Measurements from ENCODE around the gene ANK2. TPM values are rescaled to one million over a fixed set of nuclear protein-coding genes. Genes with fewer than 3 reads are reported as not detected.

Gene ANK2
- total RNA-seq, 1 experiment from 2014 or later, result 5.6 TPM

DNA sequence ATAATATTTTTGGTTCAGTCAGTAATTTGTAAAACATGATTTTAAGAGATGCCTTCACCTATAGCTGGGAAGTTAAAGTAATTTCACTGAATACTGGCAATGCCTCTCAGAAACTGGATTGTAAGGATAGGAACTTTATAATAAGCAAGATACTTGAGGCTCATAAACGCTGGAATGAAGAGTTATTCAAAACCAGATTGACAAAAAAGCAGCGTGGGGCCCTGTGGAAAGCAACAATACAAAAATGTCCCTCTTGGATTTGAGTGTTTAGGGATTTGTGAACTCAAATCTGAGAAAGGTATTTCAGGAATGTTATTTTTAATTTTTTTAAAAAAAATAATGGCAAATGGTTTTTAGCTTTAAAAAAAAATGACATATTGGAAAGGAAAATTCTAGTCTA, 94.6 kb downstream of the ANK2 start:
- no peaks in the 10 kb centered on the region for H4K20me1 ChIP-seq (ENCODE audit: insufficient read depth)
- H3K4me1 ChIP-seq (ENCODE audit: control insufficient read depth in 1 of 2, insufficient read depth in 2 of 2, low read length in 2 of 2), result peaks cover 18 to 24% of the 10 kb centered on the region in 2 experiments
- DNase-seq (ENCODE audit: low read depth, low spot score) (no peak), ATAC-seq (no peak)
- no peaks in the 10 kb centered on the region for H3K9me3 ChIP-seq (ENCODE audit: control insufficient read depth in 1 of 2, insufficient read depth in 1 of 2, low read depth in 1 of 2, low read length in 2 of 2)
- TF ChIP-seq, protein P1, sequence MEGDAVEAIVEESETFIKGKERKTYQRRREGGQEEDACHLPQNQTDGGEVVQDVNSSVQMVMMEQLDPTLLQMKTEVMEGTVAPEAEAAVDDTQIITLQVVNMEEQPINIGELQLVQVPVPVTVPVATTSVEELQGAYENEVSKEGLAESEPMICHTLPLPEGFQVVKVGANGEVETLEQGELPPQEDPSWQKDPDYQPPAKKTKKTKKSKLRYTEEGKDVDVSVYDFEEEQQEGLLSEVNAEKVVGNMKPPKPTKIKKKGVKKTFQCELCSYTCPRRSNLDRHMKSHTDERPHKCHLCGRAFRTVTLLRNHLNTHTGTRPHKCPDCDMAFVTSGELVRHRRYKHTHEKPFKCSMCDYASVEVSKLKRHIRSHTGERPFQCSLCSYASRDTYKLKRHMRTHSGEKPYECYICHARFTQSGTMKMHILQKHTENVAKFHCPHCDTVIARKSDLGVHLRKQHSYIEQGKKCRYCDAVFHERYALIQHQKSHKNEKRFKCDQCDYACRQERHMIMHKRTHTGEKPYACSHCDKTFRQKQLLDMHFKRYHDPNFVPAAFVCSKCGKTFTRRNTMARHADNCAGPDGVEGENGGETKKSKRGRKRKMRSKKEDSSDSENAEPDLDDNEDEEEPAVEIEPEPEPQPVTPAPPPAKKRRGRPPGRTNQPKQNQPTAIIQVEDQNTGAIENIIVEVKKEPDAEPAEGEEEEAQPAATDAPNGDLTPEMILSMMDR (IDR thresholded peaks at IDR 0.05 in 2 of 3, conservative IDR thresholded peaks at IDR 0.05 in 1 of 3; ENCODE audit: borderline replicate concordance in 1 of 3, insufficient read depth in 1 of 3, low read depth in 2 of 3, low read length in 2 of 3), result no peak
- TF ChIP-seq ZNF274 (IDR thresholded peaks at IDR 0.05; ENCODE audit: low read depth, low read length) (no peak), CEBPB (IDR thresholded peaks at IDR 0.05; ENCODE audit: low read depth) (no peak), RAD21 (IDR thresholded peaks at IDR 0.05; ENCODE audit: low read depth) (no peak), YY1 (IDR thresholded peaks at IDR 0.05; ENCODE audit: extremely low read depth, insufficient replicate concordance, low read depth, low read length) (no peak), ZFX (IDR thresholded peaks at IDR 0.05) (no peak), JUND (IDR thresholded peaks at IDR 0.05) (no peak), EZH2phosphoT487 (IDR thresholded peaks at IDR 0.05; ENCODE audit: borderline replicate concordance) (no peak), SIN3A (IDR thresholded peaks at IDR 0.05; ENCODE audit: low read depth) (no peak), SP1 (IDR thresholded peaks at IDR 0.05; ENCODE audit: low read depth) (no peak), FOSL1 (IDR thresholded peaks at IDR 0.05; ENCODE audit: low read depth) (no peak)
- TF ChIP-seq, protein P2, sequence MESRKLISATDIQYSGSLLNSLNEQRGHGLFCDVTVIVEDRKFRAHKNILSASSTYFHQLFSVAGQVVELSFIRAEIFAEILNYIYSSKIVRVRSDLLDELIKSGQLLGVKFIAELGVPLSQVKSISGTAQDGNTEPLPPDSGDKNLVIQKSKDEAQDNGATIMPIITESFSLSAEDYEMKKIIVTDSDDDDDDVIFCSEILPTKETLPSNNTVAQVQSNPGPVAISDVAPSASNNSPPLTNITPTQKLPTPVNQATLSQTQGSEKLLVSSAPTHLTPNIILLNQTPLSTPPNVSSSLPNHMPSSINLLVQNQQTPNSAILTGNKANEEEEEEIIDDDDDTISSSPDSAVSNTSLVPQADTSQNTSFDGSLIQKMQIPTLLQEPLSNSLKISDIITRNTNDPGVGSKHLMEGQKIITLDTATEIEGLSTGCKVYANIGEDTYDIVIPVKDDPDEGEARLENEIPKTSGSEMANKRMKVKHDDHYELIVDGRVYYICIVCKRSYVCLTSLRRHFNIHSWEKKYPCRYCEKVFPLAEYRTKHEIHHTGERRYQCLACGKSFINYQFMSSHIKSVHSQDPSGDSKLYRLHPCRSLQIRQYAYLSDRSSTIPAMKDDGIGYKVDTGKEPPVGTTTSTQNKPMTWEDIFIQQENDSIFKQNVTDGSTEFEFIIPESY (IDR thresholded peaks at IDR 0.05; ENCODE audit: extremely low read depth, insufficient replicate concordance, low read length), result no peak
- TF ChIP-seq, protein P3, sequence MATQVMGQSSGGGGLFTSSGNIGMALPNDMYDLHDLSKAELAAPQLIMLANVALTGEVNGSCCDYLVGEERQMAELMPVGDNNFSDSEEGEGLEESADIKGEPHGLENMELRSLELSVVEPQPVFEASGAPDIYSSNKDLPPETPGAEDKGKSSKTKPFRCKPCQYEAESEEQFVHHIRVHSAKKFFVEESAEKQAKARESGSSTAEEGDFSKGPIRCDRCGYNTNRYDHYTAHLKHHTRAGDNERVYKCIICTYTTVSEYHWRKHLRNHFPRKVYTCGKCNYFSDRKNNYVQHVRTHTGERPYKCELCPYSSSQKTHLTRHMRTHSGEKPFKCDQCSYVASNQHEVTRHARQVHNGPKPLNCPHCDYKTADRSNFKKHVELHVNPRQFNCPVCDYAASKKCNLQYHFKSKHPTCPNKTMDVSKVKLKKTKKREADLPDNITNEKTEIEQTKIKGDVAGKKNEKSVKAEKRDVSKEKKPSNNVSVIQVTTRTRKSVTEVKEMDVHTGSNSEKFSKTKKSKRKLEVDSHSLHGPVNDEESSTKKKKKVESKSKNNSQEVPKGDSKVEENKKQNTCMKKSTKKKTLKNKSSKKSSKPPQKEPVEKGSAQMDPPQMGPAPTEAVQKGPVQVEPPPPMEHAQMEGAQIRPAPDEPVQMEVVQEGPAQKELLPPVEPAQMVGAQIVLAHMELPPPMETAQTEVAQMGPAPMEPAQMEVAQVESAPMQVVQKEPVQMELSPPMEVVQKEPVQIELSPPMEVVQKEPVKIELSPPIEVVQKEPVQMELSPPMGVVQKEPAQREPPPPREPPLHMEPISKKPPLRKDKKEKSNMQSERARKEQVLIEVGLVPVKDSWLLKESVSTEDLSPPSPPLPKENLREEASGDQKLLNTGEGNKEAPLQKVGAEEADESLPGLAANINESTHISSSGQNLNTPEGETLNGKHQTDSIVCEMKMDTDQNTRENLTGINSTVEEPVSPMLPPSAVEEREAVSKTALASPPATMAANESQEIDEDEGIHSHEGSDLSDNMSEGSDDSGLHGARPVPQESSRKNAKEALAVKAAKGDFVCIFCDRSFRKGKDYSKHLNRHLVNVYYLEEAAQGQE (IDR thresholded peaks at IDR 0.05; ENCODE audit: low read depth), result no peak
- H3K36me3 ChIP-seq (ENCODE audit: control insufficient read depth in 1 of 2, insufficient read depth in 2 of 2, low read length in 2 of 2), result no peaks in the 10 kb centered on the region
- BruUV-seq (replicated peaks), result no TSS peak
- no peaks in the 10 kb centered on the region for H3K9me2 ChIP-seq (ENCODE audit: insufficient read depth)
- H3K27me3 ChIP-seq (ENCODE audit: insufficient read depth, low read length), result no peaks in the 10 kb centered on the region
- ChIA-PET POLR2A (no interaction called here), RAD21 (ENCODE audit: low non-redundant PET in 1 of 2, low total read pairs in 2 of 2, uncharacterized antibody in 2 of 2, unreplicated experiment in 2 of 2) (no interaction called here), CTCF (no interaction called here)
- H3K4me2 ChIP-seq (ENCODE audit: low read length), result no peak overlapping the region
- H3K4me3 ChIP-seq (replicated peaks in 1 of 2; ENCODE audit: low read depth in 1 of 2, low read length in 2 of 2), result no peak overlapping the region
- no peak overlapping the region for H3K27ac ChIP-seq (ENCODE audit: low read depth, low read length)
- intact Hi-C loops (cut with micrococcal nuclease), result no loop called here
- no peaks in the 10 kb centered on the region for H3K79me2 ChIP-seq (ENCODE audit: insufficient read depth, low read length)
- H3K9ac ChIP-seq (ENCODE audit: low read length), result no peak overlapping the region
- H2AFZ ChIP-seq (ENCODE audit: low read depth, low read length, poor library complexity, severe bottlenecking), result no peak overlapping the region
